Measurements from ENCODE around the gene AGAP1. TPM values are rescaled to one million over a fixed set of nuclear protein-coding genes. Genes with fewer than 3 reads are reported as not detected.

The AGAP1 gene
- total RNA-seq, 6 experiments from 2014 or later, result 8.1 to 11.2 (median 9.8) TPM

GRCh38 chr2:235870515-235870914, 376.7 kb downstream of the AGAP1 start:
- no peak overlapping the region for H3K27ac ChIP-seq
- no peak for DNase-seq
- H3K4me3 ChIP-seq, result no peak overlapping the region

GRCh38 chr2:235876099-235876679, 382.3 kb downstream of the AGAP1 start:
- no peak for ATAC-seq
- Histone ChIP-seq H3K9me3 (no peaks in the 10 kb centered on the region), H3K27me3 (no peaks in the 10 kb centered on the region), H3K27ac (no peak overlapping the region), H3K36me3 (no peaks in the 10 kb centered on the region), H3K4me1 (no peaks in the 10 kb centered on the region), H3K4me3 (no peak overlapping the region)
- TF ChIP-seq CTCF (IDR thresholded peaks at IDR 0.05) (no peak), POLR2A (IDR thresholded peaks at IDR 0.05) (no peak)
- 69% methylated on average over 7 of the region's 9 CpGs for WGBS (ENCODE audit: insufficient coverage, low coverage, low lambda C conversion rate, missing lambda C conversion rate)
- DNase-seq, result no peak
- intact Hi-C loops (cut with DNase I), result no loop called here

More at GRCh38 chr2:235870515-235870914, 376.7 kb downstream of the AGAP1 start:
- 86% methylated on average over 1 of the region's 1 CpG for WGBS (ENCODE audit: insufficient coverage, low coverage, low lambda C conversion rate, missing lambda C conversion rate)
- intact Hi-C loops (cut with DNase I), result no loop called here
- Histone ChIP-seq H3K36me3 (no peaks in the 10 kb centered on the region), H3K9me3 (no peaks in the 10 kb centered on the region), H3K4me1 (no peaks in the 10 kb centered on the region), H3K27me3 (no peaks in the 10 kb centered on the region)
- ATAC-seq, result no peak
- TF ChIP-seq CTCF (IDR thresholded peaks at IDR 0.05) (no peak), POLR2A (IDR thresholded peaks at IDR 0.05) (no peak)

- Histone ChIP-seq H3K9me3 (no peaks in the 10 kb centered on the region), H3K27ac (no peak overlapping the region), H3K27me3 (no peaks in the 10 kb centered on the region), H3K4me1 (no peaks in the 10 kb centered on the region), H3K36me3 (no peaks in the 10 kb centered on the region), H3K4me3 (no peak overlapping the region)
- DNase-seq, result no peak
- TF ChIP-seq POLR2A (IDR thresholded peaks at IDR 0.05) (no peak), CTCF (IDR thresholded peaks at IDR 0.05) (no peak)
- intact Hi-C loops (cut with DNase I), result no loop called here
- WGBS (ENCODE audit: insufficient coverage, low coverage, low lambda C conversion rate, missing lambda C conversion rate), result 79% methylated on average over 11 of the region's 15 CpGs
- no peak for ATAC-seq
Observed at GRCh38 chr2:235877275-235877802, 383.5 kb downstream of the AGAP1 start.

GRCh38 chr2:235879116-235879515, 385.3 kb downstream of the AGAP1 start:
- ATAC-seq (no peak), DNase-seq (no peak)
- Histone ChIP-seq H3K9me3 (no peaks in the 10 kb centered on the region), H3K27ac (no peak overlapping the region), H3K27me3 (no peaks in the 10 kb centered on the region), H3K4me3 (no peak overlapping the region), H3K36me3 (no peaks in the 10 kb centered on the region), H3K4me1 (no peaks in the 10 kb centered on the region)
- intact Hi-C loops (cut with DNase I), result no loop called here
- 100% methylated on average over 2 of the region's 7 CpGs for WGBS (ENCODE audit: insufficient coverage, low coverage, low lambda C conversion rate, missing lambda C conversion rate)
- no peak for TF ChIP-seq CTCF (IDR thresholded peaks at IDR 0.05)
- no peak for TF ChIP-seq POLR2A (IDR thresholded peaks at IDR 0.05)

Measured in right lobe of liver (tissue), 6 donors.